Measurements from ENCODE around the gene IL17REL. TPM values are rescaled to one million over a fixed set of nuclear protein-coding genes. Genes with fewer than 3 reads are reported as not detected.
A peak's percentile ranks its signal among the peaks of the same experiment; 100 is the strongest.

IL17REL gene
- total and polyA plus RNA-seq, 2 of the 13 experiments (the other 11 are each of a cell fraction or from before 2014, with no cell fraction given) = not detected

DNA sequence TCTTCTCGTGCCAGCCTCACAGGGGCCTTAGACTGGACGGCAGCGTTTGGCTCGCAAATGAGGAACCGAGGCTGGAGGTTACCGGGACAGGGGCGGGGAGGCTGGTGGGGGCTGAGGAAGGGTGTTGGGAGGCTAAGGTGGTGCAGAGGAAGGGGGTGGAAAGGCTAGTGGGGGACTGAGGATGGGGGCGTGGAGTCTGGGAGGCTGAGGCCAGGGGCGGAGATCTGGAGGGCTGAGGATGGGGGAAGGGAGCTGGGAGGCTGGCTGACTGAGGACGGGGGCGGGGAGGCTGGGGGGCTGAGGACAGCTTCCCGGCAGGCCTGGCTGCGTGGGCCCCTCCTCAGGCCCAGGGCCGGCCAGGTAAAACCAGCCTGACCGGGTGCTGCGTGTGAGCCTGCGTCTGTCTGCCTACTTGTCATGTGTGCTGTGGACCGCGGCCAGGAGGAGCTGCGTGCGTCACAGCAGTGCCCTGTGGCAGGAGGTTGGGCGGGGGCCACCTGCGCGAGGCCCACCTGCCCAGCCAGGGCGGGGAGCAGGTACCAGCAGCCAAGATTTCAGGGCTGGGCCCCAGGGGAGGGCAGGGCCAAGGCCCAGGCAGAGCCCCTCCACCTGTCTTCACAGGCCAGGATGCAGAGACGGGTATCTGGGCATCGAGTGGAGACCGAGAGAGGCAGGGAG is 61.4 kb downstream of the IL17REL start (continued):
- TF ChIP-seq PLSCR1 (CRISPR knock-in tag; IDR thresholded peaks at IDR 0.05; ENCODE audit: borderline replicate concordance) (no peak), GTF2F1 (IDR thresholded peaks at IDR 0.05; ENCODE audit: low read length) (no peak), SKIL (CRISPR knock-in tag; IDR thresholded peaks at IDR 0.05; ENCODE audit: borderline replicate concordance) (peak; percentile 64; the same call in 1 of the 2 replicates), ZNF709 (CRISPR knock-in tag; IDR thresholded peaks at IDR 0.05) (0 out of 2 replicates have a peak, but pooled peaks have one; percentile 37), DMAP1 (CRISPR knock-in tag; IDR thresholded peaks at IDR 0.05) (no peak), ZNF547 (CRISPR knock-in tag; IDR thresholded peaks at IDR 0.05) (0 out of 2 replicates have a peak, but pooled peaks have one; percentile 19), BORCS8-MEF2B (CRISPR knock-in tag; IDR thresholded peaks at IDR 0.05) (no peak), BRD4 (CRISPR knock-in tag; IDR thresholded peaks at IDR 0.05) (no peak), SMAD3 (CRISPR knock-in tag; IDR thresholded peaks at IDR 0.05) (no peak), LBX2 (CRISPR knock-in tag; IDR thresholded peaks at IDR 0.05; ENCODE audit: borderline replicate concordance) (no peak), ZNF17 (CRISPR knock-in tag; IDR thresholded peaks at IDR 0.05) (no peak), TOPORS (CRISPR knock-in tag; IDR thresholded peaks at IDR 0.05) (no peak), POLR2AphosphoS5 (IDR thresholded peaks at IDR 0.05; ENCODE audit: low read depth, low read length) (peak; percentile 35; the same call in 1 of the 2 replicates), ZNF460 (CRISPR knock-in tag; IDR thresholded peaks at IDR 0.05; ENCODE audit: borderline replicate concordance) (no peak), RARG (CRISPR knock-in tag; IDR thresholded peaks at IDR 0.05; ENCODE audit: low read depth) (no peak)
- TF ChIP-seq, protein P1, sequence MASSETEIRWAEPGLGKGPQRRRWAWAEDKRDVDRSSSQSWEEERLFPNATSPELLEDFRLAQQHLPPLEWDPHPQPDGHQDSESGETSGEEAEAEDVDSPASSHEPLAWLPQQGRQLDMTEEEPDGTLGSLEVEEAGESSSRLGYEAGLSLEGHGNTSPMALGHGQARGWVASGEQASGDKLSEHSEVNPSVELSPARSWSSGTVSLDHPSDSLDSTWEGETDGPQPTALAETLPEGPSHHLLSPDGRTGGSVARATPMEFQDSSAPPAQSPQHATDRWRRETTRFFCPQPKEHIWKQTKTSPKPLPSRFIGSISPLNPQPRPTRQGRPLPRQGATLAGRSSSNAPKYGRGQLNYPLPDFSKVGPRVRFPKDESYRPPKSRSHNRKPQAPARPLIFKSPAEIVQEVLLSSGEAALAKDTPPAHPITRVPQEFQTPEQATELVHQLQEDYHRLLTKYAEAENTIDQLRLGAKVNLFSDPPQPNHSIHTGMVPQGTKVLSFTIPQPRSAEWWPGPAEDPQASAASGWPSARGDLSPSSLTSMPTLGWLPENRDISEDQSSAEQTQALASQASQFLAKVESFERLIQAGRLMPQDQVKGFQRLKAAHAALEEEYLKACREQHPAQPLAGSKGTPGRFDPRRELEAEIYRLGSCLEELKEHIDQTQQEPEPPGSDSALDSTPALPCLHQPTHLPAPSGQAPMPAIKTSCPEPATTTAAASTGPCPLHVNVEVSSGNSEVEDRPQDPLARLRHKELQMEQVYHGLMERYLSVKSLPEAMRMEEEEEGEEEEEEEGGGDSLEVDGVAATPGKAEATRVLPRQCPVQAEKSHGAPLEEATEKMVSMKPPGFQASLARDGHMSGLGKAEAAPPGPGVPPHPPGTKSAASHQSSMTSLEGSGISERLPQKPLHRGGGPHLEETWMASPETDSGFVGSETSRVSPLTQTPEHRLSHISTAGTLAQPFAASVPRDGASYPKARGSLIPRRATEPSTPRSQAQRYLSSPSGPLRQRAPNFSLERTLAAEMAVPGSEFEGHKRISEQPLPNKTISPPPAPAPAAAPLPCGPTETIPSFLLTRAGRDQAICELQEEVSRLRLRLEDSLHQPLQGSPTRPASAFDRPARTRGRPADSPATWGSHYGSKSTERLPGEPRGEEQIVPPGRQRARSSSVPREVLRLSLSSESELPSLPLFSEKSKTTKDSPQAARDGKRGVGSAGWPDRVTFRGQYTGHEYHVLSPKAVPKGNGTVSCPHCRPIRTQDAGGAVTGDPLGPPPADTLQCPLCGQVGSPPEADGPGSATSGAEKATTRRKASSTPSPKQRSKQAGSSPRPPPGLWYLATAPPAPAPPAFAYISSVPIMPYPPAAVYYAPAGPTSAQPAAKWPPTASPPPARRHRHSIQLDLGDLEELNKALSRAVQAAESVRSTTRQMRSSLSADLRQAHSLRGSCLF (CRISPR knock-in tag; IDR thresholded peaks at IDR 0.05; ENCODE audit: borderline replicate concordance) = no peak
- TF ChIP-seq, protein P2, sequence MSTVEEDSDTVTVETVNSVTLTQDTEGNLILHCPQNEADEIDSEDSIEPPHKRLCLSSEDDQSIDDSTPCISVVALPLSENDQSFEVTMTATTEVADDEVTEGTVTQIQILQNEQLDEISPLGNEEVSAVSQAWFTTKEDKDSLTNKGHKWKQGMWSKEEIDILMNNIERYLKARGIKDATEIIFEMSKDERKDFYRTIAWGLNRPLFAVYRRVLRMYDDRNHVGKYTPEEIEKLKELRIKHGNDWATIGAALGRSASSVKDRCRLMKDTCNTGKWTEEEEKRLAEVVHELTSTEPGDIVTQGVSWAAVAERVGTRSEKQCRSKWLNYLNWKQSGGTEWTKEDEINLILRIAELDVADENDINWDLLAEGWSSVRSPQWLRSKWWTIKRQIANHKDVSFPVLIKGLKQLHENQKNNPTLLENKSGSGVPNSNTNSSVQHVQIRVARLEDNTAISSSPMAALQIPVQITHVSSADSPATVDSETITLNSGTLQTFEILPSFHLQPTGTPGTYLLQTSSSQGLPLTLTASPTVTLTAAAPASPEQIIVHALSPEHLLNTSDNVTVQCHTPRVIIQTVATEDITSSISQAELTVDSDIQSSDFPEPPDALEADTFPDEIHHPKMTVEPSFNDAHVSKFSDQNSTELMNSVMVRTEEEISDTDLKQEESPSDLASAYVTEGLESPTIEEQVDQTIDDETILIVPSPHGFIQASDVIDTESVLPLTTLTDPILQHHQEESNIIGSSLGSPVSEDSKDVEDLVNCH (CRISPR knock-in tag; IDR thresholded peaks at IDR 0.05) = no peak
- TF ChIP-seq, protein P3, sequence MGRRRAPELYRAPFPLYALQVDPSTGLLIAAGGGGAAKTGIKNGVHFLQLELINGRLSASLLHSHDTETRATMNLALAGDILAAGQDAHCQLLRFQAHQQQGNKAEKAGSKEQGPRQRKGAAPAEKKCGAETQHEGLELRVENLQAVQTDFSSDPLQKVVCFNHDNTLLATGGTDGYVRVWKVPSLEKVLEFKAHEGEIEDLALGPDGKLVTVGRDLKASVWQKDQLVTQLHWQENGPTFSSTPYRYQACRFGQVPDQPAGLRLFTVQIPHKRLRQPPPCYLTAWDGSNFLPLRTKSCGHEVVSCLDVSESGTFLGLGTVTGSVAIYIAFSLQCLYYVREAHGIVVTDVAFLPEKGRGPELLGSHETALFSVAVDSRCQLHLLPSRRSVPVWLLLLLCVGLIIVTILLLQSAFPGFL (CRISPR knock-in tag; IDR thresholded peaks at IDR 0.05) = no peak

All from HepG2 (cell line).